ENCODE measurements around the gene PLCG2. TPM values are rescaled to one million over a fixed set of nuclear protein-coding genes. Genes with fewer than 3 reads are reported as not detected.
"Not testable (repeated sequence)": the region's sequence is repeated elsewhere in the genome, so short reads cannot be mapped to it uniquely, and the experiment has no call there.

PLCG2 gene
- total RNA-seq, 1 experiment from 2014 or later, result 3.5 TPM

DNA sequence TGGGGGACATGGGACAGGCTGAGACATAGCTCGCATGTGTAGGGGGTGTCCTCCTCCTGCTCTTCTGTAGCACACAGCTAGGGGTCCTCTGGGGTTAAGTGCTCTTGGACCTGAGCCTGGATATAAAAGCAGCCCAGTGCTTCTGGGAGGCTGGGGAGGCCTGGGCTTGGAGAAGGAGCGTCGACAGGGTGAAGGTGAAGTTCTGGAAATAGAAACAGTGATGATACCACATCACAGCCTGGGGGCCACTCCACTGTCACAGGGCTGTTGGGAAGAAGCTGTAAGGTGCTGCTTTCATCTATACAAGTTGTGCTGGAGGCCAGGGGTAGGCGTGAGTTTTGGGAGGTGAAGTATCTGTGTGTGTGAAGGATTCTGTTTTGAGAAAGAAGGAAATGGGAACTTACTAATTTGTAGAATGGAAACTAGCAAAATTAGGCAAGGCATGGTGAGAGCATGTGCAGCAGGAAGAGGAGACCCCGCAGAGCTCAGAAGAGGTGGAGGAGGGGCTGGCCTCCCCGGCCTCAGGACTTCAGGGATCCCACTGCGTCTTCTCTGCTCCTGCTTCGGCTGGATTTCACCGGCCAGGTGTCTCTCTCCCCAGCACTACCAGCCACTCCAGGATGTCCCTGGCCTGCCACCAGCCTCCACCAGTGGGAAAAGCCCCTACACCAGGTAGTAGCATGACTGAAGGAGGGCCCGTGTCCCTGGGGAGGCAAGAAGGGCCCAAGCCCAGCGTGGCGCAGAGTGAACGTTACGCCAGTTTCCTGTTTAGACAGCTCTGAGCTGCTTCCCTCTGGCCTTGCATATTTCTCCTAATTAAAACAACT is 19.4 kb downstream of the PLCG2 start:
- H2AFZ ChIP-seq (ENCODE audit: low read length), result no peak overlapping the region
- H3K9me2 ChIP-seq (replicated peaks; ENCODE audit: low read length), result no peaks in the 10 kb centered on the region
- no peak overlapping the region for H3K4me3 ChIP-seq (ENCODE audit: low read length)
- CTCF ChIA-PET, result no interaction called here
- no peaks in the 10 kb centered on the region for H3K9me3 ChIP-seq (ENCODE audit: low read length)
- TF ChIP-seq, protein P1, sequence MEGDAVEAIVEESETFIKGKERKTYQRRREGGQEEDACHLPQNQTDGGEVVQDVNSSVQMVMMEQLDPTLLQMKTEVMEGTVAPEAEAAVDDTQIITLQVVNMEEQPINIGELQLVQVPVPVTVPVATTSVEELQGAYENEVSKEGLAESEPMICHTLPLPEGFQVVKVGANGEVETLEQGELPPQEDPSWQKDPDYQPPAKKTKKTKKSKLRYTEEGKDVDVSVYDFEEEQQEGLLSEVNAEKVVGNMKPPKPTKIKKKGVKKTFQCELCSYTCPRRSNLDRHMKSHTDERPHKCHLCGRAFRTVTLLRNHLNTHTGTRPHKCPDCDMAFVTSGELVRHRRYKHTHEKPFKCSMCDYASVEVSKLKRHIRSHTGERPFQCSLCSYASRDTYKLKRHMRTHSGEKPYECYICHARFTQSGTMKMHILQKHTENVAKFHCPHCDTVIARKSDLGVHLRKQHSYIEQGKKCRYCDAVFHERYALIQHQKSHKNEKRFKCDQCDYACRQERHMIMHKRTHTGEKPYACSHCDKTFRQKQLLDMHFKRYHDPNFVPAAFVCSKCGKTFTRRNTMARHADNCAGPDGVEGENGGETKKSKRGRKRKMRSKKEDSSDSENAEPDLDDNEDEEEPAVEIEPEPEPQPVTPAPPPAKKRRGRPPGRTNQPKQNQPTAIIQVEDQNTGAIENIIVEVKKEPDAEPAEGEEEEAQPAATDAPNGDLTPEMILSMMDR (conservative IDR thresholded peaks at IDR 0.05; ENCODE audit: low read depth, low read length), result no peak
- no peak for TF ChIP-seq EZH2 (IDR thresholded peaks at IDR 0.05; ENCODE audit: low read length, unreplicated experiment)
- BruUV-seq (replicated peaks), result no TSS peak
- no peak overlapping the region for H3K27ac ChIP-seq (ENCODE audit: low read length)
- POLR2A ChIA-PET (ENCODE audit: unreplicated experiment), result no interaction called here
- no peak overlapping the region for H3K4me2 ChIP-seq (ENCODE audit: low read length)
- H4K20me1 ChIP-seq (ENCODE audit: low read length), result no peaks in the 10 kb centered on the region
- no peaks in the 10 kb centered on the region for H3K27me3 ChIP-seq (ENCODE audit: low read length)
- H3F3A ChIP-seq (ENCODE audit: low read length, unreplicated experiment), result no peaks in the 10 kb centered on the region
- ATAC-seq (no peak), DNase-seq (no peak)
- H3K79me2 ChIP-seq (ENCODE audit: low read length), result no peaks in the 10 kb centered on the region
- intact Hi-C loops (cut with micrococcal nuclease), result no loop called here
- no peaks in the 10 kb centered on the region for H3K36me3 ChIP-seq (ENCODE audit: low read depth, low read length)
- no peaks in the 10 kb centered on the region for H3K4me1 ChIP-seq (ENCODE audit: insufficient read depth, low read length)
- H3K9ac ChIP-seq (ENCODE audit: low read length), result no peak overlapping the region

DNA sequence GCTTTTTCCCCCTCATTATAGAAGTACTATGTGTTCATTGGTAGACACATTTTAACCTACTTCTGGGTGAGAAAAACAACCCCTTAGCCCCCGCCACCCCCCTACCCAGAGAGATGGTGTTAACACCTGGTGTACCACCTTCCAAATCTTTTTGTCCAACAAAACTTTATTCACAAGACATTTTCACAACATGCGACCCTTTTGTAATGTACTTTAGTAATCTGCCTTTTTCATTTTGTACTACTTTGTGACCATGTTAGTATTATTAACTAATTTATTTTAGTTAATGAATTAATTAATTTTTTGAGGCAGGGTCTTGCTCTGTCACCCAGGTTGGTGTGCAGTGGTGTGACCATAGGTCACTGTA is 20.0 kb downstream of the PLCG2 start:
- Histone ChIP-seq H3K79me2 (ENCODE audit: low read length) (no peaks in the 10 kb centered on the region), H4K20me1 (ENCODE audit: low read length) (no peaks in the 10 kb centered on the region), H3K27me3 (ENCODE audit: low read length) (no peaks in the 10 kb centered on the region), H3K4me2 (ENCODE audit: low read length) (no peak overlapping the region), H3K4me3 (ENCODE audit: low read length) (no peak overlapping the region), H3K36me3 (ENCODE audit: low read depth, low read length) (no peaks in the 10 kb centered on the region), H3K9me2 (replicated peaks; ENCODE audit: low read length) (no peaks in the 10 kb centered on the region), H3K27ac (ENCODE audit: low read length) (no peak overlapping the region), H3K9me3 (ENCODE audit: low read length) (no peaks in the 10 kb centered on the region), H3F3A (ENCODE audit: low read length, unreplicated experiment) (no peaks in the 10 kb centered on the region), H3K9ac (ENCODE audit: low read length) (no peak overlapping the region), H2AFZ (ENCODE audit: low read length) (no peak overlapping the region), H3K4me1 (ENCODE audit: insufficient read depth, low read length) (no peaks in the 10 kb centered on the region)
- TF ChIP-seq EZH2phosphoT487 (IDR thresholded peaks at IDR 0.05; ENCODE audit: borderline replicate concordance, low read length) (no peak), EZH2 (IDR thresholded peaks at IDR 0.05; ENCODE audit: low read length, unreplicated experiment) (no peak)
- TF ChIP-seq, protein P1 (conservative IDR thresholded peaks at IDR 0.05; ENCODE audit: low read depth, low read length), result no peak
- POLR2A ChIA-PET (ENCODE audit: unreplicated experiment), result no interaction called here
- DNase-seq, result no peak
- CTCF ChIA-PET, result no interaction called here
- BruUV-seq (replicated peaks), result no TSS peak
- intact Hi-C loops (cut with micrococcal nuclease), result no loop called here
- ATAC-seq, result no peak

DNA sequence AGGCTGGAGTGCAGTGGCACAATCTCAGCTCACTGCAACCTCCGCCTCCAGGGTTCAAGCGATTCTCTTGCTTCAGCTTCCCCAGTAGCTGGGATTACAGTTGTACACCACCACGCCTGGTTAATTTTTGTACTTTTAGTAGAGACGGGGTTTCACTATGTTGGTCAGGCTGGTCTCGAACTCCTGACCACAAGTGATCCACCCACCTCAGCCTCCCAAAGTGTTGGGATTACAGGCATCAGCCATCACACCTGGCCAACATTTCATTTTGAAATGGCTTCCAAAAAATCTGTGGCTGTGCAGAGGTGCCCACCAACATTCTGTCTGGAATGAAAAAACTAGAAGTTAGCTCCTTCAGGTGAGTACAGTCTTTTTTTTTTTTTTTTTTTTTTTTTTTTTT is 22.6 kb downstream of the PLCG2 start:
- H3K4me3 ChIP-seq (ENCODE audit: low read length); H3K9me3 ChIP-seq (ENCODE audit: low read length); H3K27me3 ChIP-seq (ENCODE audit: low read length); H4K20me1 ChIP-seq (ENCODE audit: low read length); H3F3A ChIP-seq (ENCODE audit: low read length, unreplicated experiment); H3K27ac ChIP-seq (ENCODE audit: low read length); POLR2A ChIA-PET (ENCODE audit: unreplicated experiment); H3K9ac ChIP-seq (ENCODE audit: low read length); H3K4me1 ChIP-seq (ENCODE audit: insufficient read depth, low read length); H3K36me3 ChIP-seq (ENCODE audit: low read depth, low read length); H3K79me2 ChIP-seq (ENCODE audit: low read length); H2AFZ ChIP-seq (ENCODE audit: low read length); BruUV-seq (replicated peaks); DNase-seq; CTCF ChIA-PET; H3K4me2 ChIP-seq (ENCODE audit: low read length); H3K9me2 ChIP-seq (replicated peaks; ENCODE audit: low read length); intact Hi-C loops (cut with micrococcal nuclease); ATAC-seq: not testable (repeated sequence)
